Cardiac fibroblast (primary cell): ENCODE measurements around the gene SRSF11.
A peak's percentile ranks its signal among the peaks of the same experiment; 100 is the strongest.

Experiments
- DNase-seq, 2 donors: peaks; one replicate each; pipeline versions ENCODE4 v3.0.0 to v3.0.0-alpha.2; 2010; ENCODE audit warnings: low read depth in 2 of 2
- H3K4me3 ChIP-seq, 2 donors: replicated peaks in 1 of 2; 1 replicate in 1 of 2; 2 replicates in 1 of 2; pipeline ENCODE4 v1.5.1; 2011; ENCODE audit warnings: low read depth in 2 of 2, low read length in 2 of 2, mild to moderate bottlenecking in 2 of 2, moderate library complexity in 1 of 2
- TF ChIP-seq, protein P1 (sequence below): IDR thresholded peaks from one replicate; pipeline ENCODE4 v1.5.1; 2011; ENCODE audit warnings: low read depth, mild to moderate bottlenecking, low read length, inconsistent platforms

The SRSF11 gene

DNA sequence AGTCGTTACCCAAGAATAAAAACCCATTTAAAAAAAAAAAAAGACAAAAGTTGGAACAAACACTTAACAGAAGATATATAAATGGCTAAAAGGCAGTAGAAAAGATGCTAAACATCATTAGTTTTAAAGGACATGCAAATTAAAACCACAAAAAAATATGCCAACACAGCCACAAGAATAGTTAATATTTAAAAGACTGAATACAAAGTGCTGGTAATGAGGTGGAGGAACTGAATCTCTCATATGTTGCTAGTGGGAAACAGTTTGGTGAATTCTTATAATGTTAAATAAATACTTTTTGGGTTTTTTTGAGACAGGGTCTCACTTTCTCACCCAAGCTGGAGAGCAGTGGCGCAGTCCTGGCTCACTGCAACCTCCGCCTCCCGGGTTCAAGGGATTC, 25.8 kb upstream of the SRSF11 start:
- no peak for DNase-seq
- TF ChIP-seq, protein P1, sequence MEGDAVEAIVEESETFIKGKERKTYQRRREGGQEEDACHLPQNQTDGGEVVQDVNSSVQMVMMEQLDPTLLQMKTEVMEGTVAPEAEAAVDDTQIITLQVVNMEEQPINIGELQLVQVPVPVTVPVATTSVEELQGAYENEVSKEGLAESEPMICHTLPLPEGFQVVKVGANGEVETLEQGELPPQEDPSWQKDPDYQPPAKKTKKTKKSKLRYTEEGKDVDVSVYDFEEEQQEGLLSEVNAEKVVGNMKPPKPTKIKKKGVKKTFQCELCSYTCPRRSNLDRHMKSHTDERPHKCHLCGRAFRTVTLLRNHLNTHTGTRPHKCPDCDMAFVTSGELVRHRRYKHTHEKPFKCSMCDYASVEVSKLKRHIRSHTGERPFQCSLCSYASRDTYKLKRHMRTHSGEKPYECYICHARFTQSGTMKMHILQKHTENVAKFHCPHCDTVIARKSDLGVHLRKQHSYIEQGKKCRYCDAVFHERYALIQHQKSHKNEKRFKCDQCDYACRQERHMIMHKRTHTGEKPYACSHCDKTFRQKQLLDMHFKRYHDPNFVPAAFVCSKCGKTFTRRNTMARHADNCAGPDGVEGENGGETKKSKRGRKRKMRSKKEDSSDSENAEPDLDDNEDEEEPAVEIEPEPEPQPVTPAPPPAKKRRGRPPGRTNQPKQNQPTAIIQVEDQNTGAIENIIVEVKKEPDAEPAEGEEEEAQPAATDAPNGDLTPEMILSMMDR, result no peak
- no peak overlapping the region for H3K4me3 ChIP-seq

DNA sequence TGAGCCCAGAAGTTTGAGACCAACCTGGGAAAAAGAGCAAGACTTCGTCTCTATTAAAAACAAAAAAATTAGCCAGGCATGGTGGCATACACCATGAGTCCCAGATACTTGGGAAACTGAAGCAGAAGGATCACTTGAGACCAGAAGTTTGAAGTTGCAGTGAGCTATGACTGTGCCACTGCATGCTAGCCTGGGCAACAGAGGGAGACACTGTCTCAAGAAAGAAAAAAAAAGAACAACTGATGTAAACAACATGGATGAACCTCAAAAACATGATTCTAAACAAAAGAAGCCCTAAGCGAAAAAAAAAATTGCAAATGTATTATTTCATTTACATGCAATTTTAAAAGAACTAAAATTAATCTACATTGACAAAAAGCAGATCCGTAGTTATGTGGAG, 24.8 kb upstream of the SRSF11 start:
- no peak for DNase-seq
- no peak overlapping the region for H3K4me3 ChIP-seq
- TF ChIP-seq, protein P1, result no peak

DNA sequence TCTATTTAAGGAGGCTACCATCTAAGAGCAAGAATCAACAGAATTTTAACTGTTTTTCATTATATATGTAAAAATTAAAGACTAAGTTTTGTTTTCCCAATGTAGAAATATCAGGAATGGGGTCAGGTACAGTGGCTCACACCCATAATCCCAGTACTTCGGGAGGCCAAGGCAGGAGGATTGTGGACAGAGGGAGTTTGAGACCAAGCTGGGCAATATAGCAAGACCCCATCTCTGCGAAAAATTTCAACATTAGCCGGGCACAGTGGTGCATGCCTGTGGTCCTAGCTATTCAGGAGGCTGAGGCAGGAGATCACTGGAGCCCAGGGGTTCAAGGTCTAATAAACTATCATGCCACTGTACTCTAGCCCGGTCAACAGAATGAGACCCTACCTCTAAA, 21.1 kb upstream of the SRSF11 start:
- no peak overlapping the region for H3K4me3 ChIP-seq
- DNase-seq, result no peak
- TF ChIP-seq, protein P1, result no peak

DNA sequence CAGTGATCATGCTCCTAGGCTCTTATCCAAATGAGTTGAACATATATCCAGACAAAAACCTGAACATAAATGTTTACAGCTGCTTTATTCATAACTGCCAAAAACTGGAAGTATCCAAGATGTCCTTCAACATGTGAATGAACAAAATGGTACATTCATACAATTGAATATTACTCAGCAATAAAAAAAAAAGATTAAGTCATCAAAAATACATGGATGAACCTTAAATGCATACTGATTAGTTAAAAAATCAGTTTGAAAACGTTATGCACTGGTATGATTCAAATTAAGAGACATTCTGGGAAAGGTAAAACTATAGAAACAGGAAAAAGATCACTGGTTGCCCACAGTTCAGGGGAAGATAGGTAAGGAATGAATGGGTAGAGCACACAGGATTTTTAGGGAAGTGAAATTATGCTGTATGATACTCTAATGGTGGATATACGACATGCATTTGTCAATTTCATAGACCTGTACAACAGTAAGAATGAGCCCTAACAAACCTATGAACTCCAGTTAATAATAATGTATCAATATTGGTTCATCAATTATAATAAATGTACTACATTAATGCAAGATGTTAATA, 18.9 kb upstream of the SRSF11 start:
- DNase-seq, result no peak
- no peak overlapping the region for H3K4me3 ChIP-seq
- TF ChIP-seq, protein P1, result no peak

DNA sequence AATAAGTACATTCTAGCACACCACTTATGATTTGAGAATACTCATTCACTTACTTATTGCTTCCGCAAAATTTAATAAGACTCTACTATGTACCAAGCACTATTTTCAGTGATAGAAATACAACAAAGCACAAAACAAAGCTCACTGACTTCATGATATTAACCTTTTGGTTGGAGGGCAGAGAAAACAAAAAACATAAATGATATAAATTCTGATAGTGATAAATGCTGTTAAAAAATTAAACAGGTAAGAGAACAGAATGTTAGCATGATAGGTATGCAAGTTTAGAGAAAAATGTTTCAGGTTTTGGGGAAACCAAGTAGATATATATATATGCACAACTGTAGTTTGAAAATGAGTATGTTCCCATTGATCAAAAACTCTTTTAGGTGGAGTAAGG, 17.0 kb upstream of the SRSF11 start:
- DNase-seq, result no peak
- peak overlapping the region in 1 of 2 donors; percentile 95 for H3K4me3 ChIP-seq
- TF ChIP-seq, protein P1, result no peak

DNA sequence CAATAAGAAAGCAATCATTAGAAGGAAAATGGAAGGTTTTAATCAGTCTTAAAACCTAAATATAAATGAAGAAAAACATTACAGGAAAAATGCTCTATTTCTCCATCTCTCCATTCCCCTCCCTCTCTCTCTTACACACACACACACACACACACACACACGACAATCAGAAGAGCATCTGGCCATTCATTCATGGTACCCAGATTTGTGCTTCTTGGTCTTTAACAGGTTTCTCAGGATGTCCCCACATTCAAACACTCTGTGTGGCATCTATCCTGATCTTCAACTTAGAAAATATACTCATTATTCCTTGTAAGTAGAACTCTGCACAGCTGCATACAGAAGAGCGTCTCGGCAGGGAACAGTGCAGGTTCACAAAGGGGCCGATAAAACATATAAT, 16.6 kb upstream of the SRSF11 start:
- TF ChIP-seq, protein P1, result no peak
- peak; percentile 7 to 18 for DNase-seq
- H3K4me3 ChIP-seq, result peak overlapping the region; percentile 84 to 95

DNA sequence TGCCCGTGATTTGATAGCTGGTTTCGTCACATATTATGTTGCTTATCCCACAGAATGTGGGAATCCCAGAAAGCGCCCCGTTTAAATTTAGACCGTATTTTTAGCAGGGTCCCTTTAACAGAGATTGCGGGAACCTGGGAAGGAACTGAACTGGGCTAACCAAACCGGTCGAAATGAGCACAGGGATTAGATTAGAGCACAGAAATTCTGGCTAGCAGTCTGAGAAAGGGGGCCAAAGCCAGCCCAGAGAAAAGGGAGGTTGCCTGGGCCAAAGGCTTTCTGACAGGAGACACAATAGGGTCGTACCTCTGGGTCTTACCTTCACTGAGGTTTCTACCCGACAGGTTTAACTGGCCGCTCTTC, 16.1 kb upstream of the SRSF11 start:
- DNase-seq, result no peak
- peak overlapping the region; percentile 84 to 95 for H3K4me3 ChIP-seq
- TF ChIP-seq, protein P1, result no peak
